Endothelial cell of umbilical vein (primary cell): ENCODE data around the gene SETBP1. TPM values are rescaled to one million over a fixed set of nuclear protein-coding genes. Genes with fewer than 3 reads are reported as not detected.

Experiments used
- BruUV-seq: library from RNA; stranded (reverse); fragments of 400-500 nt; replicated peaks from 2 replicates; lab custom pipeline; 2021; lab: Mats Ljungman, UMichigan
- CTCF ChIA-PET: fragments of 300-600, 350-600 bp; sonication (Branson Sonifier 250); formaldehyde crosslinking; loops from one replicate; lab custom pipeline; 2021; ENCODE audit warnings: antibody characterized with exemption, inconsistent platforms; lab: Charles Lee
- POLR2A ChIA-PET: fragments of 300-600, 350-600 bp; sonication (Branson Sonifier 250); formaldehyde crosslinking; loops from one replicate; lab custom pipeline; 2021; ENCODE audit warnings: antibody characterized with exemption, inconsistent platforms; lab: Charles Lee
- DNase-seq: peaks from one replicate; pipeline ENCODE4 v3.0.0-alpha.2; 2011; ENCODE audit warnings: low read depth, low spot score
- FAIRE-seq: peaks from 2 replicates; lab custom pipeline; 2011; peaks lifted over from hg19 to GRCh38; lab: Jason Lieb, UNC
- H2AFZ ChIP-seq: 2 replicates; pipeline ENCODE4 v1.6.0; 2012; ENCODE audit warnings: low read depth, low read length, control low read depth, inconsistent platforms
- H3K27ac ChIP-seq: 2 replicates; pipeline ENCODE4 v1.5.1; 2011; ENCODE audit warnings: low read depth, mild to moderate bottlenecking, control low read depth, low read length, moderate library complexity; ENCODE audit not compliant: insufficient read depth
- H3K27me3 ChIP-seq, 2 experiments: 2 replicates each; pipeline versions ENCODE4 v1.6.0 to v1.6.1; 2011; ENCODE audit warnings: low read length in 2 of 2, mixed read lengths in 1 of 2; ENCODE audit not compliant: control insufficient read depth in 2 of 2, insufficient read depth in 2 of 2
- H3K36me3 ChIP-seq, 2 experiments: 2 replicates in 1 of 2; 3 replicates in 1 of 2; pipeline ENCODE4 v1.5.1; 2011; ENCODE audit warnings: low read length in 2 of 2, mild to moderate bottlenecking in 1 of 2, moderate library complexity in 1 of 2; ENCODE audit not compliant: control insufficient read depth in 2 of 2, insufficient read depth in 2 of 2; ENCODE audit errors: extremely low read depth in 1 of 2
- H3K4me1 ChIP-seq: 3 replicates; pipeline ENCODE4 v1.5.1; 2011; ENCODE audit warnings: mild to moderate bottlenecking, low read length; ENCODE audit not compliant: control insufficient read depth, insufficient read depth; ENCODE audit errors: extremely low read depth
- H3K4me2 ChIP-seq: 2 replicates; pipeline ENCODE4 v1.6.1; 2011; ENCODE audit warnings: low read length, control low read depth, mixed read lengths; ENCODE audit not compliant: insufficient read depth
- H3K4me3 ChIP-seq, 3 experiments: fragments of 200-600 bp in 1 of 3; sonication (generic), shearing (Covaris generic) in 1 of 3; replicated peaks in 1 of 3; 2 replicates each; pipeline ENCODE4 v1.5.1; 2011 to 2016; ENCODE audit warnings: control low read depth in 3 of 3, low read length in 3 of 3, mild to moderate bottlenecking in 2 of 3, inconsistent platforms in 1 of 3, low read depth in 1 of 3, moderate library complexity in 1 of 3; ENCODE audit not compliant: insufficient read depth in 1 of 3
- H3K79me2 ChIP-seq: 2 replicates; pipeline ENCODE4 v1.6.0; 2012; ENCODE audit warnings: low read length, inconsistent platforms; ENCODE audit not compliant: control insufficient read depth, insufficient read depth
- H3K9ac ChIP-seq: replicated peaks from 2 replicates; pipeline ENCODE3; 2011; ENCODE audit warnings: low read length, control low read depth; ENCODE audit not compliant: insufficient read depth; ENCODE audit errors: extremely low read depth
- H3K9me1 ChIP-seq: replicated peaks from 3 replicates; pipeline ENCODE4 v1.6.0; 2011; ENCODE audit warnings: mild to moderate bottlenecking, low read length; ENCODE audit not compliant: control insufficient read depth, insufficient read depth; ENCODE audit errors: extremely low read depth
- H3K9me3 ChIP-seq: replicated peaks from 2 replicates; pipeline ENCODE4 v1.5.1; 2012; ENCODE audit warnings: low read length, inconsistent platforms; ENCODE audit not compliant: control insufficient read depth, insufficient read depth
- H4K20me1 ChIP-seq: replicated peaks from 2 replicates; pipeline ENCODE3; 2011; ENCODE audit warnings: mild to moderate bottlenecking, low read length; ENCODE audit not compliant: control insufficient read depth, insufficient read depth; ENCODE audit errors: extremely low read depth
- EZH2 ChIP-seq: IDR thresholded peaks from 2 replicates; pipeline ENCODE4 v1.6.1; 2012; ENCODE audit warnings: borderline replicate concordance, low read depth, mild to moderate bottlenecking, moderate library complexity, low read length, inconsistent platforms; ENCODE audit not compliant: severe bottlenecking
- JUN ChIP-seq: IDR thresholded peaks from 2 replicates; pipeline ENCODE4 v1.6.1; 2011; ENCODE audit warnings: borderline replicate concordance, low read depth; ENCODE audit not compliant: insufficient read length, insufficient read depth
- MYC ChIP-seq: IDR thresholded peaks from one replicate; pipeline ENCODE4 v1.6.1; 2011; ENCODE audit warnings: mild to moderate bottlenecking, low read depth, low read length
- POLR2A ChIP-seq: IDR thresholded peaks from 2 replicates; pipeline ENCODE4 v1.6.1; 2012; ENCODE audit warnings: low read depth, mild to moderate bottlenecking, control low read depth, low read length
- dilution Hi-C: fragments of 300-500 bp; cut with MboI; formaldehyde crosslinking; loops from one replicate; pipeline ENCODE4 v1.15.0; 2019; ENCODE audit warnings: low sequenced_read_pairs; ENCODE audit not compliant: extremely low pct_ligation_motif_present
- intact Hi-C: fragments of 100-400 bp; cut with micrococcal nuclease; formaldehyde crosslinking; loops from one replicate; pipeline ENCODE4 v1.10.0; 2022
- polyA plus RNA-seq, 4 experiments: library from polyadenylated mRNA; depleted of rRNA in 3 of 4; stranded (reverse) in 3 of 4; unstranded in 1 of 4; fragments of >200 nt; gene quantifications; 2 replicates each; pipeline versions ENCODE4 v1.2.1 to v1.2.3, GENCODE V29; 2011 to 2012; ENCODE audit warnings: missing spikeins in 1 of 4
- total RNA-seq: library from RNA; stranded (reverse); gene quantifications from 2 replicates; pipeline ENCODE4 v1.2.3, GENCODE V29; 2021

Gene SETBP1
- total and polyA plus RNA-seq, 2 donors (not counting 3 experiments of a cell fraction or from before 2014, with no cell fraction given), result 0.76 to 3.1 TPM

DNA sequence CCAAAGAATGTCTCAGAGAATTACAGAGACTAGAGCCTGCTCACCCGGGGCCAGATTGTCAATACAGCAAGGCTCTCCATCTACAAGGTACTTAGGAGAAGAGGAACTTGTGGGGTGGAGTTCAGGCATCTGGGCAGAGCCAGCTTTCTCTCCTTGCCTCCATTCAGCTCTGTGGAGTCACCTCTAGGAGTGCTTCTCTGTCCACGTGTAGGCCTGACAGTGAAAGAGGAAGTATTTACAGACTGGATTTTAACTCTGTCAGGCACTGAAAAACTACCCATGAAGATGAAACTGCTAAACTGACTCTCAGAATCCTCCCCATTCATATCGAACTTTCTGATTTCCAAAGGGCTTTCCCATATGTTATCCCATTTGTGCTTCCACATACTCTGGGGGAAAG, 315.6 kb downstream of the SETBP1 start:
- intact Hi-C loops (no loop called here), dilution Hi-C loops (no loop called here)
- FAIRE-seq (no peak), DNase-seq (no peak)
- Histone ChIP-seq H2AFZ (no peak overlapping the region), H3K4me3 (no peak overlapping the region), H3K36me3 (no peaks in the 10 kb centered on the region), H3K9me3 (no peaks in the 10 kb centered on the region), H3K27ac (no peak overlapping the region), H3K27me3 (no peaks in the 10 kb centered on the region), H3K79me2 (no peaks in the 10 kb centered on the region), H3K9ac (no peak overlapping the region), H4K20me1 (no peaks in the 10 kb centered on the region), H3K4me1 (no peaks in the 10 kb centered on the region), H3K9me1 (no peaks in the 10 kb centered on the region), H3K4me2 (no peak overlapping the region)
- ChIA-PET CTCF (no interaction called here), POLR2A (no interaction called here)
- BruUV-seq, result no TSS peak
- TF ChIP-seq POLR2A, result no peak
- no peak for TF ChIP-seq JUN
- no peak for TF ChIP-seq EZH2

DNA sequence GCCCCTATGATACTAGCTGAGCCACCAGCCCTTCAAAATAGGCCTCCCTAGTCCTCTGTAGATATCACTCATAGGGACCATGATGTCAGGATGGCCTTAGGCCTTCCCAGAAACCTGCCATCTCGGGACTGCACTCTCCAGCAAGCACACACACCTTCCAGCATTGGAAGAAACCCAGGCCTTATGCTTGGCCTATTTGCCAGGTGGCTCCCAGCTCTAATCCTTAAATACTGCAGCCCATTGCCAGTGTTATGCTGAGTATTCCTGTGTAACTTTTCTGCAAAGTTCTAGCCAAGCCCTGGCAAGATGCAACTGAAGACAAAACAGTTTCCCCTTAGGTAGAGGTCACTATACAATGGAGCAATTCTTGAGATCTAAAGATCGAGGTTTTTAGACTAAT, 316.5 kb downstream of the SETBP1 start:
- no TSS peak for BruUV-seq
- CTCF ChIA-PET, result no interaction called here
- Histone ChIP-seq H3K4me1 (no peaks in the 10 kb centered on the region), H4K20me1 (no peaks in the 10 kb centered on the region), H3K79me2 (no peaks in the 10 kb centered on the region), H2AFZ (no peak overlapping the region), H3K9me3 (no peaks in the 10 kb centered on the region), H3K36me3 (no peaks in the 10 kb centered on the region), H3K27ac (no peak overlapping the region), H3K27me3 (no peaks in the 10 kb centered on the region), H3K4me3 (no peak overlapping the region), H3K4me2 (no peak overlapping the region), H3K9me1 (no peaks in the 10 kb centered on the region), H3K9ac (no peak overlapping the region)
- FAIRE-seq (no peak), DNase-seq (no peak)
- dilution Hi-C loops, result no loop called here
- TF ChIP-seq POLR2A, result no peak
- TF ChIP-seq MYC, result no peak
- intact Hi-C loops, result no loop called here
- POLR2A ChIA-PET, result no interaction called here
